Keratinocyte (primary cell): ENCODE data around the gene ZFAND5.

Experiments used
- EZH2 ChIP-seq: IDR thresholded peaks from one replicate; pipeline ENCODE4 v1.6.1; 2012; ENCODE audit warnings: inconsistent platforms, mild to moderate bottlenecking, low read length, moderate library complexity
- TF ChIP-seq, protein P1 (sequence below), 3 experiments: IDR thresholded peaks in 1 of 3; conservative IDR thresholded peaks in 1 of 3; optimal IDR thresholded peaks in 1 of 3; 2 replicates in 2 of 3; 3 replicates in 1 of 3; pipeline versions ENCODE3 to v1.5.1; 2011; ENCODE audit warnings: low read length in 3 of 3, mild to moderate bottlenecking in 3 of 3, moderate library complexity in 2 of 3, control low read depth in 1 of 3, inconsistent platforms in 1 of 3; ENCODE audit not compliant: insufficient read depth in 2 of 3; ENCODE audit errors: extremely low read depth in 1 of 3

DNA sequence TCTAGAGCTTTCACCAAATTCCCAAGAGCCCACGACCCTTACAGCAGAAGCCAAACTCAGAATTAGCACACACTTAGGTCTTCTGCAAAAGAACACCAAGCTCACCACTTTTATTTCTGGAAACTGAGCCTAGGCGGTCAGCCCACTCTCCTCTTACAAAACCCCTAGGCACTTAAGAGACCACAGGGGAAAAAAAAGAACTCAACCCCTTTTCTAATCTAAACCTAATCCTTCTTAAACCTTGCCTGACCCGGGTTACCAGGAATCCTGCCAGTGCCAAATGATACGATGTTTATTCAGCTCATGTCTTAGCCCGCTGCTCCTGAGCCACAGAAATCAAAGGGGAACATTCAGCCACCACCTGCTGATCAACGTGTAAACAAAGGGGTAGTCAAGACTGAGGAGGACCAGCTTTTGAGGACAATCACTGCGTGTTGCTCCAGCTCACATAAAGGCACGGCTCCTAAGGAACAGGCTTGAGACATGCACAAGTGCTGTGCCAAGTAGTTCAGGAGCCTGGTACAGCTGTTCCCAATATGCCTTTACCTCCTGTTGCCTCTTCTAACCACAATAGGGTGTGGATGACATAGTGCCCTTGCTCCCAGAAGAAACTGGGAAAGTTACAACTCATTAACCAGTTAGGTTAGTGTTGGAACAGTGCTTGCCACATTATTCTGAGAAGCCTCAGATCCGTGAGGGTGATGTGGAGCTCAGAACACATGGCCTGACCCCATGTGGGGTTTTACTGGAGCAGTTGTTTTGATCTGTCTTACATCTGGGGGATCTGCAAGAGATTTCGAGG lies 49.3 kb downstream of the ZFAND5 start:
- TF ChIP-seq, protein P1, sequence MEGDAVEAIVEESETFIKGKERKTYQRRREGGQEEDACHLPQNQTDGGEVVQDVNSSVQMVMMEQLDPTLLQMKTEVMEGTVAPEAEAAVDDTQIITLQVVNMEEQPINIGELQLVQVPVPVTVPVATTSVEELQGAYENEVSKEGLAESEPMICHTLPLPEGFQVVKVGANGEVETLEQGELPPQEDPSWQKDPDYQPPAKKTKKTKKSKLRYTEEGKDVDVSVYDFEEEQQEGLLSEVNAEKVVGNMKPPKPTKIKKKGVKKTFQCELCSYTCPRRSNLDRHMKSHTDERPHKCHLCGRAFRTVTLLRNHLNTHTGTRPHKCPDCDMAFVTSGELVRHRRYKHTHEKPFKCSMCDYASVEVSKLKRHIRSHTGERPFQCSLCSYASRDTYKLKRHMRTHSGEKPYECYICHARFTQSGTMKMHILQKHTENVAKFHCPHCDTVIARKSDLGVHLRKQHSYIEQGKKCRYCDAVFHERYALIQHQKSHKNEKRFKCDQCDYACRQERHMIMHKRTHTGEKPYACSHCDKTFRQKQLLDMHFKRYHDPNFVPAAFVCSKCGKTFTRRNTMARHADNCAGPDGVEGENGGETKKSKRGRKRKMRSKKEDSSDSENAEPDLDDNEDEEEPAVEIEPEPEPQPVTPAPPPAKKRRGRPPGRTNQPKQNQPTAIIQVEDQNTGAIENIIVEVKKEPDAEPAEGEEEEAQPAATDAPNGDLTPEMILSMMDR (optimal IDR thresholded peaks at IDR 0.05 in 1 of 3, IDR thresholded peaks at IDR 0.05 in 1 of 3, conservative IDR thresholded peaks at IDR 0.05 in 1 of 3; ENCODE audit: extremely low read depth in 1 of 3, insufficient read depth in 2 of 3, low read length in 3 of 3) = no peak
- TF ChIP-seq EZH2 = no peak
